Stimulated activated memory B cell treated with anti-CD40 and anti-IgM and Interleukin-4, amounts not matched to agents 10 μg/mL and 1 μg/mL and 100 μg/mL, for 72 hours (primary cell): ENCODE measurements around the gene SRGN.
A peak's percentile ranks its signal among the peaks of the same experiment; 100 is the strongest.
"Not testable (repeated sequence)": the region's sequence is repeated elsewhere in the genome, so short reads cannot be mapped to it uniquely, and the experiment has no call there.

ENCODE experiments used
- ATAC-seq: fragments of 150-1000 bp; cut with Tn5 transposase; 2 replicates; pipeline ENCODE4 v1.10.0; 2021
- H3K27ac Mint-ChIP-seq: one replicate; pipeline ENCODE4 v1.8.0; 2022; ENCODE audit warnings: mild to moderate bottlenecking, mixed read lengths
- H3K27me3 Mint-ChIP-seq: one replicate; pipeline ENCODE4 v1.8.0; 2022; ENCODE audit warnings: mixed read lengths
- H3K36me3 Mint-ChIP-seq: one replicate; pipeline ENCODE4 v1.8.0; 2022; ENCODE audit warnings: mixed read lengths
- H3K4me1 Mint-ChIP-seq: one replicate; pipeline ENCODE4 v1.8.0; 2022; ENCODE audit warnings: mixed read lengths
- H3K4me3 Mint-ChIP-seq: one replicate; pipeline ENCODE4 v1.8.0; 2022; ENCODE audit warnings: mild to moderate bottlenecking, moderate library complexity, mixed read lengths
- H3K9me3 Mint-ChIP-seq: one replicate; pipeline ENCODE4 v1.8.0; 2022; ENCODE audit warnings: mixed read lengths

Gene SRGN

DNA sequence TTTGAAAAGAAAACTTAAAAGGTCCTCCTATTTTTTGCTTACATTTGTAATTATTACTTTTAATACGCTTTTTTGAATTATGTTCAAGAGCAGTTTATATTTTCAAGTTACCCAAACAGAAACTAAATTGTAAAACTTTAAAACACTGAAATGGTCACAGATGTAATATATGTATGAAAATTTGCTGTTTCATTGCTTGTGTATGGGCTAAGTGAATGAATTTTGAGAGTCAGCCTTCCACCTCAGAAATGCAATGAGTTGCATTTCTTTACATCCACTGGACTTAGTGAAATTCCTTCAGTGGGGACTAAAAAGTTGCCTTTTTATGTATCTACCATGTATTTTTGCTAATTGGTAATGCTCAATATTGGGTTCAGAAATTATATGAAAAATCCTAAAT lies 37.7 kb downstream of the SRGN start:
- Mint-ChIP-seq H3K36me3 (no peaks in the 10 kb centered on the region), H3K27ac (no peak overlapping the region), H3K4me3 (peak overlapping the region; percentile 90), H3K4me1 (peaks cover 24% of the 10 kb centered on the region), H3K27me3 (no peaks in the 10 kb centered on the region), H3K9me3 (no peaks in the 10 kb centered on the region)
- ATAC-seq, result no peak

- ATAC-seq, result no peak
- Mint-ChIP-seq H3K27ac (no peak overlapping the region), H3K36me3 (peaks cover 17% of the 10 kb centered on the region), H3K9me3 (no peaks in the 10 kb centered on the region), H3K4me1 (peaks cover 32% of the 10 kb centered on the region), H3K27me3 (no peaks in the 10 kb centered on the region), H3K4me3 (no peak overlapping the region)
These were observed 42.3 kb downstream of the SRGN start for GRCh38 chr10:69130251-69130650.

GRCh38 chr10:69139961-69140360 lies 52.1 kb downstream of the SRGN start:
- Mint-ChIP-seq H3K36me3 (peaks cover 29% of the 10 kb centered on the region), H3K27ac (no peak overlapping the region), H3K9me3 (no peaks in the 10 kb centered on the region), H3K4me3 (no peak overlapping the region), H3K27me3 (no peaks in the 10 kb centered on the region), H3K4me1 (peaks cover 24% of the 10 kb centered on the region)
- no peak for ATAC-seq

DNA sequence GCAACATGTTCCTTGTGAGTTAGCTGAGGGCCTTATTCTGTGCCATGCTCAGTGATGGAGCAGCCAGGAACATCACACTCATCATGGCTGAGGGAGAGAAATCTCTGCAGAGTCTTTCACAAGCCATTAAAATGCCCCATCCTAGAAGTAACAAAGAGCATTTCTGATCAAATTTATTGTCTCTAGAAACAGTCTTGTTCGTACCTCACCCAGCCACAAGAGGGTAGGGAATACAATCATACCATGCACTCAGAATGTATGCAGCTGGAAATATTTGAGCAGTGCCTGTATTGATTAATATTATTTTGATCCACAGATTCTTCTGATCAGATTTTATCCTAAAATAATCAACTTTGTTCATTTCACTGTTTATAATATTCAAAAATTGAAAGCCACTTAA lies 53.4 kb downstream of the SRGN start:
- no peaks in the 10 kb centered on the region for H3K9me3 Mint-ChIP-seq
- no peaks in the 10 kb centered on the region for H3K27me3 Mint-ChIP-seq
- no peak for ATAC-seq
- no peak overlapping the region for H3K4me3 Mint-ChIP-seq
- peaks cover 28% of the 10 kb centered on the region for H3K36me3 Mint-ChIP-seq
- no peak overlapping the region for H3K27ac Mint-ChIP-seq
- H3K4me1 Mint-ChIP-seq, result peaks cover 35% of the 10 kb centered on the region

- H3K27ac Mint-ChIP-seq, ATAC-seq, H3K9me3 Mint-ChIP-seq, H3K4me3 Mint-ChIP-seq, H3K27me3 Mint-ChIP-seq: not testable (repeated sequence)
- H3K36me3 Mint-ChIP-seq, result peaks cover 33% of the 10 kb centered on the region
- peaks cover 43% of the 10 kb centered on the region for H3K4me1 Mint-ChIP-seq
These were observed 54.2 kb downstream of the SRGN start for GRCh38 chr10:69142074-69142473.

GRCh38 chr10:69142983-69143382 lies 55.1 kb downstream of the SRGN start:
- no peak overlapping the region for H3K27ac Mint-ChIP-seq
- no peak for ATAC-seq
- peaks cover 26% of the 10 kb centered on the region for H3K36me3 Mint-ChIP-seq
- no peaks in the 10 kb centered on the region for H3K9me3 Mint-ChIP-seq
- no peak overlapping the region for H3K4me3 Mint-ChIP-seq
- H3K27me3 Mint-ChIP-seq, result no peaks in the 10 kb centered on the region
- peaks cover 43% of the 10 kb centered on the region for H3K4me1 Mint-ChIP-seq

DNA sequence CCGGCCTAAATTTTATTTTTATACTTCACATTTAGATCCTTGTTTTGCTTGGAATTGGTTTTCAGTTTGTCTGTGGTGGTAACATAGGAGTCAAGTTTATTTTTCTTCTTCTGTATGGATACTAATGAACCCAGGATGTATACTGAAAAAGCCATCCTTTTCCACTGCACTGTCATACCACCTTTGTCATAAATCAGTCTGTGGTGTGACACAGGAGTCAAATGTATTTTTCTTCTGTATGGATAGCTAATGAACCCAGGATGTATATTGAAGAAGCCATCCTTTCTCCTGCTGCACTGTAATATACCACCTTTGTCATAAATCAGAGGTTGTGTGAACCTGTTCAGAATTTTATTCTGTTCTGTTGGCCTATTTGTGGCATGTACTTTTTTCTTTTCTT lies 57.4 kb downstream of the SRGN start:
- Mint-ChIP-seq H3K27me3 (no peaks in the 10 kb centered on the region), H3K4me1 (peaks cover 32% of the 10 kb centered on the region), H3K9me3 (no peaks in the 10 kb centered on the region), H3K36me3 (peaks cover 29% of the 10 kb centered on the region), H3K27ac (no peak overlapping the region), H3K4me3 (no peak overlapping the region)
- ATAC-seq, result no peak

DNA sequence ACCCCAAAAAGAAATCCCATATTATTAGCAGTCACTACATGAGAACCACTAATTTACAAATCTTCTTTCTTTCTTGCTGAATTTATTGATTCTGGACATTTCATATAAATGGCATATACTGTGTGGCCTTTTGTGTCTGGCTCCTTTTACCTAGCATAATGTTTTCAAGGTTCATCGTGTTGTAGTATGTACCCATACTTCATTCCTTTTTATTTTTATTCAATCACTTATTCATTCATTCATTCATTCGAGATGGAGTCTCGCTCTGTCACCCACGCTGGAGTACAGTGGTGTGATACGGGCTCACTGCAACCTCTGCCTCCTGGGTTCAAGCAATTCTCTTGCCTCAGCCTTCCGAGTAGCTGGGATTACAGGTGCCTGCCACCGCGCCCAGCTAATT lies 58.0 kb downstream of the SRGN start:
- H3K9me3 Mint-ChIP-seq, result no peaks in the 10 kb centered on the region
- H3K4me1 Mint-ChIP-seq, result peaks cover 32% of the 10 kb centered on the region
- H3K4me3 Mint-ChIP-seq, result no peak overlapping the region

GRCh38 chr10:69146759-69147158 lies 58.9 kb downstream of the SRGN start:
- no peak overlapping the region for H3K27ac Mint-ChIP-seq
- no peaks in the 10 kb centered on the region for H3K27me3 Mint-ChIP-seq
- no peak overlapping the region for H3K4me3 Mint-ChIP-seq
- H3K4me1 Mint-ChIP-seq, result peaks cover 32% of the 10 kb centered on the region
- no peaks in the 10 kb centered on the region for H3K9me3 Mint-ChIP-seq
- peaks cover 29% of the 10 kb centered on the region for H3K36me3 Mint-ChIP-seq
- ATAC-seq, result no peak

More for the DNA sequence above, 58.0 kb downstream of the SRGN start:
- H3K27ac Mint-ChIP-seq, result no peak overlapping the region
- H3K27me3 Mint-ChIP-seq, result no peaks in the 10 kb centered on the region
- H3K36me3 Mint-ChIP-seq, result peaks cover 29% of the 10 kb centered on the region
- ATAC-seq, result no peak

GRCh38 chr10:69151984-69152383 lies 64.1 kb downstream of the SRGN start:
- peaks cover 7% of the 10 kb centered on the region for H3K36me3 Mint-ChIP-seq
- no peak overlapping the region for H3K4me3 Mint-ChIP-seq
- no peak for ATAC-seq
- H3K4me1 Mint-ChIP-seq, result peaks cover 5% of the 10 kb centered on the region
- no peak overlapping the region for H3K27ac Mint-ChIP-seq
- no peaks in the 10 kb centered on the region for H3K9me3 Mint-ChIP-seq
- no peaks in the 10 kb centered on the region for H3K27me3 Mint-ChIP-seq

GRCh38 chr10:69153227-69153626 lies 65.3 kb downstream of the SRGN start:
- no peak overlapping the region for H3K27ac Mint-ChIP-seq

More at GRCh38 chr10:69153227-69153626, 65.3 kb downstream of the SRGN start:
- no peak for ATAC-seq
- H3K9me3 Mint-ChIP-seq, result no peaks in the 10 kb centered on the region
- H3K4me3 Mint-ChIP-seq, result no peak overlapping the region
- H3K36me3 Mint-ChIP-seq, result peaks cover 7% of the 10 kb centered on the region
- H3K27me3 Mint-ChIP-seq, result no peaks in the 10 kb centered on the region
- H3K4me1 Mint-ChIP-seq, result no peaks in the 10 kb centered on the region
